NCI-H748 (cell line): ENCODE results near the gene TNFRSF11A.

Experiments
- DNase-seq: peaks from one replicate; lab custom pipeline; 2025; ENCODE audit not compliant: unreplicated experiment; lab: John Stamatoyannopoulos, UW

TNFRSF11A gene

GRCh38 chr18:62324181-62324828 lies 805 bp upstream of the TNFRSF11A start:
- no peak for DNase-seq

- DNase-seq: peak; percentile 66
Observed at GRCh38 chr18:62325806-62326645, 916 bp downstream of the TNFRSF11A start.

- DNase-seq: no peak
Observed at GRCh38 chr18:62326646-62327348, 1.7 kb downstream of the TNFRSF11A start.

GRCh38 chr18:62327977-62328376 lies 2.9 kb downstream of the TNFRSF11A start:
- DNase-seq: peak; percentile 42

- no peak for DNase-seq
Observed at GRCh38 chr18:62328586-62329525, 3.7 kb downstream of the TNFRSF11A start.

GRCh38 chr18:62329691-62330454 lies 4.8 kb downstream of the TNFRSF11A start:
- DNase-seq: no peak

GRCh38 chr18:62330650-62331049 lies 5.5 kb downstream of the TNFRSF11A start:
- no peak for DNase-seq

- no peak for DNase-seq
Observed at GRCh38 chr18:62331581-62332356, 6.7 kb downstream of the TNFRSF11A start.

GRCh38 chr18:62332431-62332830 lies 7.3 kb downstream of the TNFRSF11A start:
- DNase-seq: no peak

- DNase-seq: no peak
Observed at GRCh38 chr18:62332964-62333695, 8.0 kb downstream of the TNFRSF11A start.

GRCh38 chr18:62334120-62334519 lies 9.0 kb downstream of the TNFRSF11A start:
- no peak for DNase-seq

- no peak for DNase-seq
Observed at GRCh38 chr18:62335494-62335893, 10.4 kb downstream of the TNFRSF11A start.

- no peak for DNase-seq
Observed at GRCh38 chr18:62336618-62337017, 11.5 kb downstream of the TNFRSF11A start.

GRCh38 chr18:62337336-62337735 lies 12.2 kb downstream of the TNFRSF11A start:
- no peak for DNase-seq

GRCh38 chr18:62338446-62339105 lies 13.5 kb downstream of the TNFRSF11A start:
- no peak for DNase-seq

- no peak for DNase-seq
Observed at GRCh38 chr18:62339106-62339988, 14.2 kb downstream of the TNFRSF11A start.

- no peak for DNase-seq
Observed at GRCh38 chr18:62340996-62341395, 15.9 kb downstream of the TNFRSF11A start.
